ENCODE data around the gene PRPS1.

The PRPS1 gene

GRCh38 chrX:107600366-107600765, 27.9 kb upstream of the PRPS1 start:
- no peak for ATAC-seq
- TF ChIP-seq BACH2 (CRISPR knock-in tag; IDR thresholded peaks at IDR 0.05; ENCODE audit: borderline replicate concordance) (no peak), CSDC2 (CRISPR knock-in tag; IDR thresholded peaks at IDR 0.05) (no peak), ZFP3 (CRISPR knock-in tag; IDR thresholded peaks at IDR 0.05) (no peak), OSR1 (CRISPR knock-in tag; IDR thresholded peaks at IDR 0.05) (no peak), PPARA (CRISPR knock-in tag; IDR thresholded peaks at IDR 0.05; ENCODE audit: borderline replicate concordance) (no peak), CSRNP3 (CRISPR knock-in tag; IDR thresholded peaks at IDR 0.05) (no peak), ZC3H10 (CRISPR knock-in tag; IDR thresholded peaks at IDR 0.05) (no peak), ZNF8 (CRISPR knock-in tag; IDR thresholded peaks at IDR 0.05) (no peak), ESRRG (CRISPR knock-in tag; IDR thresholded peaks at IDR 0.05) (no peak), TSHZ2 (CRISPR knock-in tag; IDR thresholded peaks at IDR 0.05) (no peak), RARB (CRISPR knock-in tag; IDR thresholded peaks at IDR 0.05) (no peak), ISL1 (CRISPR knock-in tag; IDR thresholded peaks at IDR 0.05) (no peak), POU6F1 (CRISPR knock-in tag; IDR thresholded peaks at IDR 0.05; ENCODE audit: borderline replicate concordance, low read depth) (no peak), GLIS3 (CRISPR knock-in tag; IDR thresholded peaks at IDR 0.05) (no peak), ARNTL (CRISPR knock-in tag; IDR thresholded peaks at IDR 0.05; ENCODE audit: borderline replicate concordance, low read depth) (no peak), ZNF565 (CRISPR knock-in tag; conservative IDR thresholded peaks at IDR 0.05; ENCODE audit: low read depth) (no peak)

- TF ChIP-seq TCF4 (CRISPR knock-in tag; IDR thresholded peaks at IDR 0.05; ENCODE audit: borderline replicate concordance) (no peak), ISL1 (CRISPR knock-in tag; IDR thresholded peaks at IDR 0.05) (no peak), OSR1 (CRISPR knock-in tag; IDR thresholded peaks at IDR 0.05) (no peak), PPARA (CRISPR knock-in tag; IDR thresholded peaks at IDR 0.05; ENCODE audit: borderline replicate concordance) (no peak), CREB5 (CRISPR knock-in tag; IDR thresholded peaks at IDR 0.05; ENCODE audit: low read depth) (no peak), CSDC2 (CRISPR knock-in tag; IDR thresholded peaks at IDR 0.05) (no peak)
- ATAC-seq, result no peak
These were observed 27.0 kb upstream of the PRPS1 start for GRCh38 chrX:107601326-107601725.

- ATAC-seq, result no peak
These were observed 26.6 kb upstream of the PRPS1 start for GRCh38 chrX:107601759-107602158.

GRCh38 chrX:107602694-107603239, 25.5 kb upstream of the PRPS1 start:
- no peak; the same call in 2 of the 3 replicates for ATAC-seq
- no peak for TF ChIP-seq CSDC2 (CRISPR knock-in tag; IDR thresholded peaks at IDR 0.05)
- no peak for TF ChIP-seq BACH2 (CRISPR knock-in tag; IDR thresholded peaks at IDR 0.05; ENCODE audit: borderline replicate concordance)
- no peak for TF ChIP-seq ZC3H10 (CRISPR knock-in tag; IDR thresholded peaks at IDR 0.05)
- no peak for TF ChIP-seq ARNTL (CRISPR knock-in tag; IDR thresholded peaks at IDR 0.05; ENCODE audit: borderline replicate concordance, low read depth)
- no peak for TF ChIP-seq GLIS3 (CRISPR knock-in tag; IDR thresholded peaks at IDR 0.05)
- TF ChIP-seq CREB5 (CRISPR knock-in tag; IDR thresholded peaks at IDR 0.05; ENCODE audit: low read depth), result no peak
- TF ChIP-seq RARB (CRISPR knock-in tag; IDR thresholded peaks at IDR 0.05), result no peak
- no peak for TF ChIP-seq PPARA (CRISPR knock-in tag; IDR thresholded peaks at IDR 0.05; ENCODE audit: borderline replicate concordance)
- no peak for TF ChIP-seq ZFP3 (CRISPR knock-in tag; IDR thresholded peaks at IDR 0.05)
- TF ChIP-seq ZNF70 (CRISPR knock-in tag; IDR thresholded peaks at IDR 0.05), result no peak
- no peak for TF ChIP-seq TCF4 (CRISPR knock-in tag; IDR thresholded peaks at IDR 0.05; ENCODE audit: borderline replicate concordance)
- TF ChIP-seq TSHZ2 (CRISPR knock-in tag; IDR thresholded peaks at IDR 0.05), result no peak

More at GRCh38 chrX:107601759-107602158, 26.6 kb upstream of the PRPS1 start:
- TF ChIP-seq CREB5 (CRISPR knock-in tag; IDR thresholded peaks at IDR 0.05; ENCODE audit: low read depth), result no peak
